ENCODE measurements around the gene MAP4K2.

Gene MAP4K2

GRCh38 chr11:64803158-64803845, at the start of gene MAP4K2:
TSS of gene MAP4K2 (minus strand) at chr11:64803214. CDS start at chr11:64803149, 65 bp downstream.
- DNase-seq (ENCODE audit: low read depth), result peak; percentile 45
- H3K4me3 ChIP-seq (ENCODE audit: low read depth, low read length), result peak within 1 kb of the TSS; percentile 74
- in situ Hi-C loops (cut with HindIII; ENCODE audit: low sequenced_read_pairs), result no loop called here
- no peak for TF ChIP-seq CTCF (IDR thresholded peaks at IDR 0.05; ENCODE audit: low read depth, low read length, missing control alignments)

GRCh38 chr11:64851831-64852351, 48.9 kb upstream of the MAP4K2 start:
- in situ Hi-C loops (cut with HindIII; ENCODE audit: low sequenced_read_pairs), result loop anchor here (25.0 kb wide), 1 partner anchor 90 kb away; the partner anchor contains the start of gene PYGM
- no peak overlapping the region for H3K4me3 ChIP-seq (ENCODE audit: low read depth, low read length)
- no peak for TF ChIP-seq CTCF (IDR thresholded peaks at IDR 0.05; ENCODE audit: low read depth, low read length, missing control alignments)
- DNase-seq (ENCODE audit: low read depth), result no peak

GRCh38 chr11:64850979-64851567, 48.1 kb upstream of the MAP4K2 start:
- no peak for DNase-seq (ENCODE audit: low read depth)
- in situ Hi-C loops (cut with HindIII; ENCODE audit: low sequenced_read_pairs), result loop anchor here (25.0 kb wide), 1 partner anchor 89 kb away; the partner anchor contains the start of gene PYGM
- no peak overlapping the region for H3K4me3 ChIP-seq (ENCODE audit: low read depth, low read length)
- no peak for TF ChIP-seq CTCF (IDR thresholded peaks at IDR 0.05; ENCODE audit: low read depth, low read length, missing control alignments)

GRCh38 chr11:64849598-64850356, 46.8 kb upstream of the MAP4K2 start:
- no peak for DNase-seq (ENCODE audit: low read depth)
- H3K4me3 ChIP-seq (ENCODE audit: low read depth, low read length), result no peak overlapping the region
- in situ Hi-C loops (cut with HindIII; ENCODE audit: low sequenced_read_pairs), result loop anchor here (5.0 to 25.0 kb wide), 2 partner anchors 43 to 87 kb away; partner anchors contain the start of gene PYGM
- TF ChIP-seq CTCF (IDR thresholded peaks at IDR 0.05; ENCODE audit: low read depth, low read length, missing control alignments), result no peak

- peak; percentile 34 for TF ChIP-seq CTCF (IDR thresholded peaks at IDR 0.05; ENCODE audit: low read depth, low read length, missing control alignments)
- no peak for DNase-seq (ENCODE audit: low read depth)
- in situ Hi-C loops (cut with HindIII; ENCODE audit: low sequenced_read_pairs), result loop anchor here (5.0 kb wide), 1 partner anchor 43 kb away; no protein-coding TSS in a partner anchor
- no peak overlapping the region for H3K4me3 ChIP-seq (ENCODE audit: low read depth, low read length)
Observed at GRCh38 chr11:64848826-64849597, 46.0 kb upstream of the MAP4K2 start.
